Measurements from ENCODE around the gene DCC. TPM values are rescaled to one million over a fixed set of nuclear protein-coding genes. Genes with fewer than 3 reads are reported as not detected.

Gene DCC
- total and polyA plus RNA-seq, 2 experiments from 2014 or later = 0.53 to 0.73 TPM

DNA sequence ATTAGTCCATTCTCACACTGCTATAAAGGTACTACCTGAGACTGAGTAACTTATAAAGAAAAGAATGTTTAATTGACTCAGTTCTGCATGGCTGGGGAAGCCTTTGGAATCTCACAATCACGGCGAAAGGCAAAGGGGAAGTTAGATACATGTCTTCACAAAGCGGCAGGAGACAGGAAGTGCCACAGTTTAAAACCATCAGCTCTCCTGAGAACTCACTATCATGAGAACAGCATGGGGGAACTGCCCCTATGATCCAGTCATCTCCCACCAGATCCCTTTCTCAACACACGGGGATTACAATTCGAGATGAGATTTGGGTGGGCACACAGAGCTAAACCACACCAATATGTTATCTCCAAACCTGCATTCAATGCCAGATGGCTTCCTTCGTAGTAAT lies 716.1 kb downstream of the DCC start (continued):
- no peak for TF ChIP-seq ZNF114 (CRISPR knock-in tag; IDR thresholded peaks at IDR 0.05)
- TF ChIP-seq ETS1 (IDR thresholded peaks at IDR 0.05) = no peak

- H3K9me3 Mint-ChIP-seq = no peaks in the 10 kb centered on the region
- Histone ChIP-seq H3K4me2 (no peak overlapping the region), H4K20me1 (replicated peaks; ENCODE audit: insufficient read depth) (no peaks in the 10 kb centered on the region), H3K27me3 (ENCODE audit: insufficient read depth) (no peaks in the 10 kb centered on the region), H3K27ac (ENCODE audit: low read depth) (no peak overlapping the region), H3K36me3 (ENCODE audit: insufficient read depth) (no peaks in the 10 kb centered on the region), H3K4me3 (no peak overlapping the region), H3K9me2 (ENCODE audit: insufficient read depth) (no peaks in the 10 kb centered on the region), H2AFZ (no peak overlapping the region), H3K79me2 (replicated peaks; ENCODE audit: insufficient read depth) (no peaks in the 10 kb centered on the region), H3K4me1 (ENCODE audit: insufficient read depth) (no peaks in the 10 kb centered on the region), H3F3A (replicated peaks; ENCODE audit: low read depth) (no peaks in the 10 kb centered on the region)
- no peaks in the 10 kb centered on the region for H3K36me3 Mint-ChIP-seq (ENCODE audit: low read depth)
- no peak overlapping the region for H3K4me3 Mint-ChIP-seq
- no peaks in the 10 kb centered on the region for H3K4me1 Mint-ChIP-seq
- H3K27ac Mint-ChIP-seq = no peak overlapping the region
- DNase-seq (ENCODE audit: low spot score) (no peak), ATAC-seq (no peak)
- no peaks in the 10 kb centered on the region for H3K27me3 Mint-ChIP-seq (ENCODE audit: insufficient read depth, low read depth, poor library complexity)
- TF ChIP-seq EZH2 (IDR thresholded peaks at IDR 0.05; ENCODE audit: low read depth, unreplicated experiment) (no peak), EZH2phosphoT487 (IDR thresholded peaks at IDR 0.05; ENCODE audit: unreplicated experiment) (no peak), ZNF331 (CRISPR knock-in tag; IDR thresholded peaks at IDR 0.05; ENCODE audit: low read depth) (no peak), ETS1 (IDR thresholded peaks at IDR 0.05) (no peak), POLR2AphosphoS5 (IDR thresholded peaks at IDR 0.05; ENCODE audit: low read depth) (no peak), NANOG (IDR thresholded peaks at IDR 0.05; ENCODE audit: borderline replicate concordance) (no peak), CTCF (conservative IDR thresholded peaks at IDR 0.05; ENCODE audit: low read depth in 2 of 2) (no peak), JUNB (IDR thresholded peaks at IDR 0.05; ENCODE audit: unreplicated experiment) (no peak), STAT1 (IDR thresholded peaks at IDR 0.05; ENCODE audit: unreplicated experiment) (no peak), ZNF114 (CRISPR knock-in tag; IDR thresholded peaks at IDR 0.05) (no peak), REST (IDR thresholded peaks at IDR 0.05; ENCODE audit: unreplicated experiment) (no peak)
- TF ChIP-seq, protein P1, sequence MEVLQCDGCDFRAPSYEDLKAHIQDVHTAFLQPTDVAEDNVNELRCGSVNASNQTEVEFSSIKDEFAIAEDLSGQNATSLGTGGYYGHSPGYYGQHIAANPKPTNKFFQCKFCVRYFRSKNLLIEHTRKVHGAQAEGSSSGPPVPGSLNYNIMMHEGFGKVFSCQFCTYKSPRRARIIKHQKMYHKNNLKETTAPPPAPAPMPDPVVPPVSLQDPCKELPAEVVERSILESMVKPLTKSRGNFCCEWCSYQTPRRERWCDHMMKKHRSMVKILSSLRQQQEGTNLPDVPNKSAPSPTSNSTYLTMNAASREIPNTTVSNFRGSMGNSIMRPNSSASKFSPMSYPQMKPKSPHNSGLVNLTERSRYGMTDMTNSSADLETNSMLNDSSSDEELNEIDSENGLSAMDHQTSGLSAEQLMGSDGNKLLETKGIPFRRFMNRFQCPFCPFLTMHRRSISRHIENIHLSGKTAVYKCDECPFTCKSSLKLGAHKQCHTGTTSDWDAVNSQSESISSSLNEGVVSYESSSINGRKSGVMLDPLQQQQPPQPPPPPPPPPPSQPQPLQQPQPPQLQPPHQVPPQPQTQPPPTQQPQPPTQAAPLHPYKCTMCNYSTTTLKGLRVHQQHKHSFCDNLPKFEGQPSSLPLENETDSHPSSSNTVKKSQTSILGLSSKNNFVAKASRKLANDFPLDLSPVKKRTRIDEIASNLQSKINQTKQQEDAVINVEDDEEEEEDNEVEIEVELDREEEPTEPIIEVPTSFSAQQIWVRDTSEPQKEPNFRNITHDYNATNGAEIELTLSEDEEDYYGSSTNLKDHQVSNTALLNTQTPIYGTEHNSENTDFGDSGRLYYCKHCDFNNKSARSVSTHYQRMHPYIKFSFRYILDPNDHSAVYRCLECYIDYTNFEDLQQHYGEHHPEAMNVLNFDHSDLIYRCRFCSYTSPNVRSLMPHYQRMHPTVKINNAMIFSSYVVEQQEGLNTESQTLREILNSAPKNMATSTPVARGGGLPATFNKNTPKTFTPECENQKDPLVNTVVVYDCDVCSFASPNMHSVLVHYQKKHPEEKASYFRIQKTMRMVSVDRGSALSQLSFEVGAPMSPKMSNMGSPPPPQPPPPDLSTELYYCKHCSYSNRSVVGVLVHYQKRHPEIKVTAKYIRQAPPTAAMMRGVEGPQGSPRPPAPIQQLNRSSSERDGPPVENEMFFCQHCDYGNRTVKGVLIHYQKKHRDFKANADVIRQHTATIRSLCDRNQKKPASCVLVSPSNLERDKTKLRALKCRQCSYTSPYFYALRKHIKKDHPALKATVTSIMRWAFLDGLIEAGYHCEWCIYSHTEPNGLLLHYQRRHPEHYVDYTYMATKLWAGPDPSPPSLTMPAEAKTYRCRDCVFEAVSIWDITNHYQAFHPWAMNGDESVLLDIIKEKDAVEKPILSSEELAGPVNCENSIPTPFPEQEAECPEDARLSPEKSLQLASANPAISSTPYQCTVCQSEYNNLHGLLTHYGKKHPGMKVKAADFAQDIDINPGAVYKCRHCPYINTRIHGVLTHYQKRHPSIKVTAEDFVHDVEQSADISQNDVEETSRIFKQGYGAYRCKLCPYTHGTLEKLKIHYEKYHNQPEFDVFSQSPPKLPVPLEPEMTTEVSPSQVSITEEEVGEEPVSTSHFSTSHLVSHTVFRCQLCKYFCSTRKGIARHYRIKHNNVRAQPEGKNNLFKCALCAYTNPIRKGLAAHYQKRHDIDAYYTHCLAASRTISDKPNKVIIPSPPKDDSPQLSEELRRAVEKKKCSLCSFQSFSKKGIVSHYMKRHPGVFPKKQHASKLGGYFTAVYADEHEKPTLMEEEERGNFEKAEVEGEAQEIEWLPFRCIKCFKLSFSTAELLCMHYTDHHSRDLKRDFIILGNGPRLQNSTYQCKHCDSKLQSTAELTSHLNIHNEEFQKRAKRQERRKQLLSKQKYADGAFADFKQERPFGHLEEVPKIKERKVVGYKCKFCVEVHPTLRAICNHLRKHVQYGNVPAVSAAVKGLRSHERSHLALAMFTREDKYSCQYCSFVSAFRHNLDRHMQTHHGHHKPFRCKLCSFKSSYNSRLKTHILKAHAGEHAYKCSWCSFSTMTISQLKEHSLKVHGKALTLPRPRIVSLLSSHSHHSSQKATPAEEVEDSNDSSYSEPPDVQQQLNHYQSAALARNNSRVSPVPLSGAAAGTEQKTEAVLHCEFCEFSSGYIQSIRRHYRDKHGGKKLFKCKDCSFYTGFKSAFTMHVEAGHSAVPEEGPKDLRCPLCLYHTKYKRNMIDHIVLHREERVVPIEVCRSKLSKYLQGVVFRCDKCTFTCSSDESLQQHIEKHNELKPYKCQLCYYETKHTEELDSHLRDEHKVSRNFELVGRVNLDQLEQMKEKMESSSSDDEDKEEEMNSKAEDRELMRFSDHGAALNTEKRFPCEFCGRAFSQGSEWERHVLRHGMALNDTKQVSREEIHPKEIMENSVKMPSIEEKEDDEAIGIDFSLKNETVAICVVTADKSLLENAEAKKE (CRISPR knock-in tag; IDR thresholded peaks at IDR 0.05) = no peak
These were observed 730.8 kb downstream of the DCC start for GRCh38 chr18:53070788-53071187.

All from GM23338 (cell line).